GM21528 (cell line): Measurements from ENCODE around the gene SAT1.
A peak's percentile ranks its signal among the peaks of the same experiment; 100 is the strongest.

ENCODE experiments used
- ATAC-seq: cut with Tn5 transposase; IDR thresholded peaks from one replicate; pipeline ENCODE4 v1.9.1; 2021; ENCODE audit warnings: mild to moderate bottlenecking, moderate library complexity; ENCODE audit not compliant: unreplicated experiment, low FRiP score

SAT1 gene

GRCh38 chrX:23773601-23774175 is 9.3 kb upstream of the SAT1 start:
- peak; percentile 76 for ATAC-seq

GRCh38 chrX:23776363-23776762 is 6.6 kb upstream of the SAT1 start:
- no peak for ATAC-seq

DNA sequence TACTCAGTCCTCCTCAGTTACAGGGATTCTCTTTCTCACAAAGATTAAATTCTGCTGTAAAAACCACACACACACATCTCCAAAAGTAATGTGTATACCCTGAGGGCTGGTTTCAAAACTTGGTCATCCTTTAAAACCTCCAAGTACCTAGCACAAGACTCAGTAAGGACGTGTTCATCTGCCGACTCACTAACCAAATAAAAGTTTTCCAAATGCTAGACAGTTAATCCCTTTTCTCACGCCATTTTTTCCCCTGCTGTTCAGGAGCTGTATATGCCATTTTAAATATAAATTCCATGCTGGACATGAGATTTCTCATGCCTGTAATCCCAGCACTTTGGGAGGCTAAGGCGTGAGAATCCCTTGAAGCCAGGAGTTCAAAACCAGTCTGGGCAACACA is 3.9 kb upstream of the SAT1 start:
- ATAC-seq, result no peak

DNA sequence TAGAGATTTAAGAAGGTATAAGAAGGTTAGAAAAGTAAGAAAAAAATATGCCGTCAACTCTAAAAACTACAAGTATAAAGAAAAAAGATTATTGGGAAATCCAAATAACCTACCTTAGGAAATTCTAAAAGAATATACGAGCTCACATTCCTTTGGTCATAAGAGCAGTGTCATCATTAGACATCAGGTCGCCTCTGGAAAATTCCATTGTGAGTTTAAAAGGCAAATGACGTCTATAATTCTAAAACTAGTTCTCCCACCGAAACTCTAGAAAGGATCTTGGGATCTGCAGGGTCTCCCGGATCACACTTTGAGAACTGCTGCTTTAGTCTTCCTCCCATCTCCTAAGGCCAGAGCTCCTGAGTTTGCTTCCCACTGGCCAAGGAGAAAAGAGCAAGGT is 518 bp upstream of the SAT1 start:
- ATAC-seq, result no peak

- no peak for ATAC-seq
Measured at GRCh38 chrX:23783589-23784469, 856 bp downstream of the SAT1 start.

- no peak for ATAC-seq
Measured at GRCh38 chrX:23784470-23785331, 1.7 kb downstream of the SAT1 start.

GRCh38 chrX:23785580-23785979 is 2.6 kb downstream of the SAT1 start:
- no peak for ATAC-seq

- ATAC-seq, result no peak
Measured at GRCh38 chrX:23786268-23786815, 3.4 kb downstream of the SAT1 start.

GRCh38 chrX:23787745-23788118 is 4.8 kb downstream of the SAT1 start:
- no peak for ATAC-seq

GRCh38 chrX:23788521-23788920 is 5.5 kb downstream of the SAT1 start:
- ATAC-seq, result no peak

GRCh38 chrX:23788946-23789345 is 6.0 kb downstream of the SAT1 start:
- no peak for ATAC-seq

GRCh38 chrX:23789386-23790154 is 6.6 kb downstream of the SAT1 start:
- ATAC-seq, result no peak

DNA sequence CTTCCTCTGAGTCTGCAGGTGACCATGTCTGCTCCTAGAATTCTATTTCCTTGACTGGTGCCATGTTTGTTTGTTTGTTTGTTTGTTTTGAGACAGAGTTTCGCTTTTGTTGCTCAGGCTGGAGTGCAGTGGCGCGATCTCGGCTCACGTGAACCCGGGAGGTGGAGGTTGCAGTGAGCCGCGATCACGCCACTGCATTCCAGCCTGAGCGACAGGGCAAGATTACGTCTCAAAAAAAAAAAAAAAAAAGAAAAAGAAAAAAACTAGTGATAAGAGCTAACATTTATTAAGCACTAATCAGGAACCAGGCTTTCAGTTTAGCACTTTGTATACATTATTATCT is 7.2 kb downstream of the SAT1 start:
- no peak for ATAC-seq

DNA sequence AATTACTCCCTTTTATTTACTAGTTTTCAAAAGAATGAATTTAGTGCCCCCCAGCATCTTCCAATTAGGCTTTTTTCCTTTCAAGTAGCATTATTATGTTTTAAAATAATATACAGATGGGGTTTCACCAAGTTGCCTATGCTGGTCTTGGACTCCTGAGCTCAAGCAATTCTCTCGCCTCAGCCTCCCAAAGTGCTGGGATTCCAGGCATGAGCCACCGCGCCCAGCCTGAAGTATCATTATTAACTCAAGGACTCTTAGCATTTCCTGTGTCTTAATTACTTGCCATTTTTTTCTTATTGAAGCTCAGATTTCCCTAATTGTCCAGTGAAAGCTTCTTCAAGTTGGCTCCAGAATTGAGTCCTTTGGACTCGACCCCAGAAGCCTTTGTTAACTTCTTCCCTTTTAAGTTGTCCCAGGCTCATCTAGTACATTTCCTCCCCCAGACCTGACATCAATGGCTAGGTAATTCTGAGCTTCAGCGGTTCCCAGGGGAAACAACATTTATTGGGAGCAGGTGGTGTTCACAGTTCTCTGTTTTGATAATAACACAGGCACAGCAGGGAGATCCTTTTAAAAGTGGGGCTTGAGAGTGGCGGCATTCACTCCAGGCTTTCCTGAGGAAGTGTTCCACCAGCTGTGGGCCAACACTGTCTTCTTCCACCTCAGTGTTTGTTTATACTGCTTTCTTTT is 10.0 kb downstream of the SAT1 start:
- no peak for ATAC-seq

DNA sequence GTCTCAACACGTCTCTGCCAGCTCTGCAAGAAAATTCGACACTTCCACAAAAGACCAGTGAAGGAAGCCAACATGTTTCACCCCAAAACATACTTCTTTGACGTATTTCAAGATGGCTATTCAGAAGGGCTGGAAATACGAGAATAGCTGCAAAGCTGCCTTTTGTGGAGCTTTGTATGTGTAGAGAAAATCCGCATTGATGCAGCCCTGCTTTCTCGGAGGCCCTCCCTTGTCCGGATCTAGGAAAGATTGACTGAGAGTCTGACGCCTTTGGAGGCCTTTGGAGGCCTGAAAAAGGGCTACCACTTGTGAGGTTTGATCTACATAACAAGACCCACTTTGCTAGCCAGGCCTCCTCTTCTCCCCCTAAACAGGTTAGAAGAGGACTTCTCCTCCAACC is 12.2 kb downstream of the SAT1 start:
- ATAC-seq, result no peak

GRCh38 chrX:23797371-23798128 is 14.6 kb downstream of the SAT1 start:
- ATAC-seq, result no peak

GRCh38 chrX:23799469-23800065 is 16.6 kb downstream of the SAT1 start:
- ATAC-seq, result no peak

GRCh38 chrX:23802431-23802830 is 19.5 kb downstream of the SAT1 start:
- ATAC-seq, result no peak

DNA sequence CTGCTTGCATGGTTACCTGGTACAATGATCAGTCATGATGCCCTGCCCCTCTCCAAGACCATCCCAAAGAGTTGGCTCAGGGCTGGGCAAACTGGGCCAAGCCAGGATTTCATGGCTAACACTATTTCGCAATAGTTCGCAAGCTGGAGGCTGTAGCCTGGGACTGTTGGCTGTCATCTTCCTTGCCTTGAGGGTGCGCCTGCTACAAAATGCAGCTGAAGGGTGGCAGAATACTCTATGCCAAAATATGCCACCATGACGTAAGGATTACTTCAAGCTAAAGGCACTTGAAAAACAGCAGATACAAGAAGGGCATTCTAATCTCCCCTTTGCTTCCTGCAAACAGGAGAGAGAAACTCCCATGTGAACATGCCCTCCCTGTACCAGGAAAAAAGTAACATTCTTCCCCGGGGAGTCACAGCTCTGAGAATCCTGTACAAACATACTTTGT is 21.0 kb downstream of the SAT1 start:
- no peak for ATAC-seq
